Endothelial cell of umbilical vein (primary cell): ENCODE measurements around the gene GGT6. TPM values are rescaled to one million over a fixed set of nuclear protein-coding genes. Genes with fewer than 3 reads are reported as not detected.

Experiments
- BruUV-seq: library from RNA; stranded (reverse); fragments of 400-500 nt; replicated peaks from 2 replicates; lab custom pipeline; 2021; lab: Mats Ljungman, UMichigan
- CTCF ChIA-PET: fragments of 300-600, 350-600 bp; sonication (Branson Sonifier 250); formaldehyde crosslinking; loops from one replicate; lab custom pipeline; 2021; ENCODE audit warnings: antibody characterized with exemption, inconsistent platforms; lab: Charles Lee
- POLR2A ChIA-PET: fragments of 300-600, 350-600 bp; sonication (Branson Sonifier 250); formaldehyde crosslinking; loops from one replicate; lab custom pipeline; 2021; ENCODE audit warnings: antibody characterized with exemption, inconsistent platforms; lab: Charles Lee
- DNase-seq: peaks from one replicate; pipeline ENCODE4 v3.0.0-alpha.2; 2011; ENCODE audit warnings: low read depth, low spot score
- FAIRE-seq: peaks from 2 replicates; lab custom pipeline; 2011; peaks lifted over from hg19 to GRCh38; lab: Jason Lieb, UNC
- H2AFZ ChIP-seq: 2 replicates; pipeline ENCODE4 v1.6.0; 2012; ENCODE audit warnings: low read depth, low read length, control low read depth, inconsistent platforms
- H3K27ac ChIP-seq: 2 replicates; pipeline ENCODE4 v1.5.1; 2011; ENCODE audit warnings: low read depth, mild to moderate bottlenecking, control low read depth, low read length, moderate library complexity; ENCODE audit not compliant: insufficient read depth
- H3K27me3 ChIP-seq, 2 experiments: 2 replicates each; pipeline versions ENCODE4 v1.6.0 to v1.6.1; 2011; ENCODE audit warnings: low read length in 2 of 2, mixed read lengths in 1 of 2; ENCODE audit not compliant: control insufficient read depth in 2 of 2, insufficient read depth in 2 of 2
- H3K36me3 ChIP-seq, 2 experiments: 2 replicates in 1 of 2; 3 replicates in 1 of 2; pipeline ENCODE4 v1.5.1; 2011; ENCODE audit warnings: low read length in 2 of 2, mild to moderate bottlenecking in 1 of 2, moderate library complexity in 1 of 2; ENCODE audit not compliant: control insufficient read depth in 2 of 2, insufficient read depth in 2 of 2; ENCODE audit errors: extremely low read depth in 1 of 2
- H3K4me1 ChIP-seq: 3 replicates; pipeline ENCODE4 v1.5.1; 2011; ENCODE audit warnings: mild to moderate bottlenecking, low read length; ENCODE audit not compliant: control insufficient read depth, insufficient read depth; ENCODE audit errors: extremely low read depth
- H3K4me2 ChIP-seq: 2 replicates; pipeline ENCODE4 v1.6.1; 2011; ENCODE audit warnings: low read length, control low read depth, mixed read lengths; ENCODE audit not compliant: insufficient read depth
- H3K4me3 ChIP-seq, 3 experiments: fragments of 200-600 bp in 1 of 3; sonication (generic), shearing (Covaris generic) in 1 of 3; replicated peaks in 1 of 3; 2 replicates each; pipeline ENCODE4 v1.5.1; 2011 to 2016; ENCODE audit warnings: control low read depth in 3 of 3, low read length in 3 of 3, mild to moderate bottlenecking in 2 of 3, inconsistent platforms in 1 of 3, low read depth in 1 of 3, moderate library complexity in 1 of 3; ENCODE audit not compliant: insufficient read depth in 1 of 3
- H3K79me2 ChIP-seq: 2 replicates; pipeline ENCODE4 v1.6.0; 2012; ENCODE audit warnings: low read length, inconsistent platforms; ENCODE audit not compliant: control insufficient read depth, insufficient read depth
- H3K9ac ChIP-seq: replicated peaks from 2 replicates; pipeline ENCODE3; 2011; ENCODE audit warnings: low read length, control low read depth; ENCODE audit not compliant: insufficient read depth; ENCODE audit errors: extremely low read depth
- H3K9me1 ChIP-seq: replicated peaks from 3 replicates; pipeline ENCODE4 v1.6.0; 2011; ENCODE audit warnings: mild to moderate bottlenecking, low read length; ENCODE audit not compliant: control insufficient read depth, insufficient read depth; ENCODE audit errors: extremely low read depth
- H3K9me3 ChIP-seq: replicated peaks from 2 replicates; pipeline ENCODE4 v1.5.1; 2012; ENCODE audit warnings: low read length, inconsistent platforms; ENCODE audit not compliant: control insufficient read depth, insufficient read depth
- H4K20me1 ChIP-seq: replicated peaks from 2 replicates; pipeline ENCODE3; 2011; ENCODE audit warnings: mild to moderate bottlenecking, low read length; ENCODE audit not compliant: control insufficient read depth, insufficient read depth; ENCODE audit errors: extremely low read depth
- CTCF ChIP-seq, 2 donors: IDR thresholded peaks; 1 replicate in 1 of 2; 2 replicates in 1 of 2; pipeline ENCODE4 v1.5.1; 2011; ENCODE audit warnings: low read length in 2 of 2, mild to moderate bottlenecking in 2 of 2, moderate library complexity in 2 of 2, control low read depth in 1 of 2, inconsistent platforms in 1 of 2, low read depth in 1 of 2; ENCODE audit not compliant: insufficient read depth in 1 of 2; ENCODE audit errors: extremely low read depth in 1 of 2
- EZH2 ChIP-seq: IDR thresholded peaks from 2 replicates; pipeline ENCODE4 v1.6.1; 2012; ENCODE audit warnings: borderline replicate concordance, low read depth, mild to moderate bottlenecking, moderate library complexity, low read length, inconsistent platforms; ENCODE audit not compliant: severe bottlenecking
- FOS ChIP-seq: IDR thresholded peaks from 2 replicates; pipeline ENCODE4 v1.6.1; 2011; ENCODE audit warnings: mild to moderate bottlenecking, low read length, moderate library complexity, borderline replicate concordance; ENCODE audit not compliant: insufficient read depth
- GATA2 ChIP-seq: IDR thresholded peaks from 2 replicates; pipeline ENCODE4 v1.7.0; 2011; ENCODE audit warnings: low read depth, mild to moderate bottlenecking, moderate library complexity, mixed read lengths, low read length; ENCODE audit not compliant: insufficient read length, insufficient read depth
- JUN ChIP-seq: IDR thresholded peaks from 2 replicates; pipeline ENCODE4 v1.6.1; 2011; ENCODE audit warnings: borderline replicate concordance, low read depth; ENCODE audit not compliant: insufficient read length, insufficient read depth
- MAX ChIP-seq: IDR thresholded peaks from 2 replicates; pipeline ENCODE4 v1.6.1; 2011; ENCODE audit not compliant: insufficient read depth, insufficient read length
- MYC ChIP-seq: IDR thresholded peaks from one replicate; pipeline ENCODE4 v1.6.1; 2011; ENCODE audit warnings: mild to moderate bottlenecking, low read depth, low read length
- POLR2A ChIP-seq: IDR thresholded peaks from 2 replicates; pipeline ENCODE4 v1.6.1; 2012; ENCODE audit warnings: low read depth, mild to moderate bottlenecking, control low read depth, low read length
- POLR2AphosphoS5 ChIP-seq: IDR thresholded peaks from 2 replicates; pipeline ENCODE4 v1.6.1; 2012; ENCODE audit warnings: low read depth, mild to moderate bottlenecking, control low read depth, low read length, moderate library complexity; ENCODE audit not compliant: insufficient read depth
- dilution Hi-C: fragments of 300-500 bp; cut with MboI; formaldehyde crosslinking; loops from one replicate; pipeline ENCODE4 v1.15.0; 2019; ENCODE audit warnings: low sequenced_read_pairs; ENCODE audit not compliant: extremely low pct_ligation_motif_present
- intact Hi-C: fragments of 100-400 bp; cut with micrococcal nuclease; formaldehyde crosslinking; loops from one replicate; pipeline ENCODE4 v1.10.0; 2022
- polyA plus RNA-seq, 4 experiments: library from polyadenylated mRNA; depleted of rRNA in 3 of 4; stranded (reverse) in 3 of 4; unstranded in 1 of 4; fragments of >200 nt; gene quantifications; 2 replicates each; pipeline versions ENCODE4 v1.2.1 to v1.2.3, GENCODE V29; 2011 to 2012; ENCODE audit warnings: missing spikeins in 1 of 4
- total RNA-seq: library from RNA; stranded (reverse); gene quantifications from 2 replicates; pipeline ENCODE4 v1.2.3, GENCODE V29; 2021

GGT6 gene
- total and polyA plus RNA-seq, 2 donors (not counting 3 experiments of a cell fraction or from before 2014, with no cell fraction given): not detected

- H3K4me1 ChIP-seq: no peaks in the 10 kb centered on the region
- CTCF ChIA-PET: interaction anchor here (1.5 to 1.8 kb wide), 2 partner anchors 10 to 12 kb away, joined by 3 to 18 read pairs; no protein-coding TSS in a partner anchor
- no peaks in the 10 kb centered on the region for H3K36me3 ChIP-seq
- POLR2A ChIA-PET: no interaction called here
- H3K27ac ChIP-seq: no peak overlapping the region
- dilution Hi-C loops (no loop called here), intact Hi-C loops (no loop called here)
- peak overlapping the region; percentile 3 for H2AFZ ChIP-seq
- FAIRE-seq: no peak
- no TSS peak for BruUV-seq
- DNase-seq: no peak
- H3K9ac ChIP-seq: no peak overlapping the region
- no peaks in the 10 kb centered on the region for H4K20me1 ChIP-seq
- H3K4me3 ChIP-seq: no peak overlapping the region
- no peaks in the 10 kb centered on the region for H3K9me1 ChIP-seq
- H3K27me3 ChIP-seq: peaks cover 0 to 4% of the 10 kb centered on the region in 2 experiments
- no peaks in the 10 kb centered on the region for H3K9me3 ChIP-seq
- TF ChIP-seq CTCF (IDR thresholded peaks at IDR 0.05; ENCODE audit: extremely low read depth in 1 of 2, insufficient read depth in 1 of 2, low read depth in 1 of 2, low read length in 2 of 2) (no peak), JUN (no peak), POLR2AphosphoS5 (no peak), EZH2 (no peak), MYC (no peak), POLR2A (no peak), MAX (no peak), FOS (no peak), GATA2 (no peak)
- no peaks in the 10 kb centered on the region for H3K79me2 ChIP-seq
- no peak overlapping the region for H3K4me2 ChIP-seq
Measured at GRCh38 chr17:4576729-4577322, 16.4 kb upstream of the GGT6 start.
